ENCODE measurements around the gene SVOPL.
"Not testable (repeated sequence)": the region's sequence is repeated elsewhere in the genome, so short reads cannot be mapped to it uniquely, and the experiment has no call there.

The SVOPL gene

GRCh38 chr7:138735399-138735798 lies 34.2 kb upstream of the SVOPL start:
- Histone ChIP-seq H3K36me3 (ENCODE audit: low read depth) (no peaks in the 10 kb centered on the region), H3K27ac (ENCODE audit: poor library complexity, severe bottlenecking) (no peak overlapping the region), H3K9me3 (ENCODE audit: severe bottlenecking) (no peaks in the 10 kb centered on the region), H3K27me3 (ENCODE audit: insufficient read depth, poor library complexity, severe bottlenecking) (no peaks in the 10 kb centered on the region), H3K4me1 (ENCODE audit: insufficient read depth, poor library complexity, severe bottlenecking) (no peaks in the 10 kb centered on the region), H3K4me3 (ENCODE audit: severe bottlenecking) (no peak overlapping the region)
- TF ChIP-seq CTCF (IDR thresholded peaks at IDR 0.05; ENCODE audit: poor library complexity, severe bottlenecking): no peak
- DNase-seq (ENCODE audit: low spot score) (no peak), ATAC-seq (ENCODE audit: low read depth) (no peak)

- H3K27ac ChIP-seq (ENCODE audit: poor library complexity, severe bottlenecking); H3K27me3 ChIP-seq (ENCODE audit: insufficient read depth, poor library complexity, severe bottlenecking); H3K9me3 ChIP-seq (ENCODE audit: severe bottlenecking); H3K4me3 ChIP-seq (ENCODE audit: severe bottlenecking); H3K4me1 ChIP-seq (ENCODE audit: insufficient read depth, poor library complexity, severe bottlenecking); ATAC-seq (ENCODE audit: low read depth); DNase-seq (ENCODE audit: low spot score); H3K36me3 ChIP-seq (ENCODE audit: low read depth): not testable (repeated sequence)
Observed at GRCh38 chr7:138731733-138732132, 30.6 kb upstream of the SVOPL start.

- H3K36me3 ChIP-seq (ENCODE audit: low read depth): no peaks in the 10 kb centered on the region
- H3K27me3 ChIP-seq (ENCODE audit: insufficient read depth, poor library complexity, severe bottlenecking): no peaks in the 10 kb centered on the region
- H3K4me3 ChIP-seq (ENCODE audit: severe bottlenecking): no peak overlapping the region
- H3K9me3 ChIP-seq (ENCODE audit: severe bottlenecking): no peaks in the 10 kb centered on the region
- no peak overlapping the region for H3K27ac ChIP-seq (ENCODE audit: poor library complexity, severe bottlenecking)
- DNase-seq (ENCODE audit: low spot score): no peak
- no peak for TF ChIP-seq CTCF (IDR thresholded peaks at IDR 0.05; ENCODE audit: poor library complexity, severe bottlenecking)
- no peaks in the 10 kb centered on the region for H3K4me1 ChIP-seq (ENCODE audit: insufficient read depth, poor library complexity, severe bottlenecking)
- no peak for ATAC-seq (ENCODE audit: low read depth)
Observed at GRCh38 chr7:138729444-138729843, 28.3 kb upstream of the SVOPL start.

GRCh38 chr7:138727336-138728099 lies 26.4 kb upstream of the SVOPL start:
- DNase-seq (ENCODE audit: low spot score) (no peak), ATAC-seq (ENCODE audit: low read depth) (no peak)
- no peak overlapping the region for H3K4me3 ChIP-seq (ENCODE audit: severe bottlenecking)
- H3K27me3 ChIP-seq (ENCODE audit: insufficient read depth, poor library complexity, severe bottlenecking): no peaks in the 10 kb centered on the region
- H3K27ac ChIP-seq (ENCODE audit: poor library complexity, severe bottlenecking): no peak overlapping the region
- no peaks in the 10 kb centered on the region for H3K4me1 ChIP-seq (ENCODE audit: insufficient read depth, poor library complexity, severe bottlenecking)
- no peaks in the 10 kb centered on the region for H3K9me3 ChIP-seq (ENCODE audit: severe bottlenecking)
- H3K36me3 ChIP-seq (ENCODE audit: low read depth): no peaks in the 10 kb centered on the region
- no peak for TF ChIP-seq CTCF (IDR thresholded peaks at IDR 0.05; ENCODE audit: poor library complexity, severe bottlenecking)

- H3K27ac ChIP-seq (ENCODE audit: poor library complexity, severe bottlenecking): no peak overlapping the region
- no peak for ATAC-seq (ENCODE audit: low read depth)
- H3K27me3 ChIP-seq (ENCODE audit: insufficient read depth, poor library complexity, severe bottlenecking): no peaks in the 10 kb centered on the region
- no peaks in the 10 kb centered on the region for H3K9me3 ChIP-seq (ENCODE audit: severe bottlenecking)
- DNase-seq (ENCODE audit: low spot score): no peak
- no peak overlapping the region for H3K4me3 ChIP-seq (ENCODE audit: severe bottlenecking)
- TF ChIP-seq CTCF (IDR thresholded peaks at IDR 0.05; ENCODE audit: poor library complexity, severe bottlenecking): no peak
- H3K36me3 ChIP-seq (ENCODE audit: low read depth): no peaks in the 10 kb centered on the region
- no peaks in the 10 kb centered on the region for H3K4me1 ChIP-seq (ENCODE audit: insufficient read depth, poor library complexity, severe bottlenecking)
Observed at GRCh38 chr7:138726288-138726687, 25.1 kb upstream of the SVOPL start.

Measured in RWPE2 (cell line).